ENCODE data around the gene RGS1. TPM values are rescaled to one million over a fixed set of nuclear protein-coding genes. Genes with fewer than 3 reads are reported as not detected.

RGS1 gene
- total RNA-seq, 1 experiment from 2014 or later = not detected

DNA sequence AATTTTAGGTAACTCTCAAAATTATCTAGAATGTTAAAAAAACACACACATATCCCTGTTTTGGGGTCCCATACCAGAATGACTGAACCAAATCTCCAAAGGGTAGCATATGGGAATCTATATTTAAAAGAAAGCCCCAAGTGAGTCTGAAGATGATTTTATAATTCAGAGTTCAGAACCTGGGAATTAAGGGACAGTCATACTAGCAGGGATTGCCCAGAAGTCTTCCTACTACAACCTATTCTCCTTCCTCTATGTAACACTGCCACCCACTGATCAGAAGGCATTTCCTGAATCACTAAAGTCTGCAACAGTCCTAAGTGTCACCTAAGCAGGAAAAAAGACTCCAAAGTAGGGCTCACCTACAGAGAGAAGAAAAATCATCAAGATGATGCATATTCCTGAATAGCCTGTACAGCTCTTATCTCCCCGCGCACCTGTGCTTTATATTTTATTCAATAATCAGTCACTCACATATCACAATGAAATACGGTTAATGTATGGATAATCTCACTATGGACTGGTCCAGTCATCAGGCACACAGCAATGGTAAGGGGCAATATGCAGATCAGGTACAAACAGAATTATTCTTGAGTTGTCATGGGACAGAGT lies 4.9 kb downstream of the RGS1 start:
- Histone ChIP-seq H3K36me3 (ENCODE audit: control insufficient read depth, insufficient read depth, low read length) (no peaks in the 10 kb centered on the region), H3K4me1 (ENCODE audit: control insufficient read depth, insufficient read depth, low read length) (no peaks in the 10 kb centered on the region), H3K4me3 (ENCODE audit: low read depth in 2 of 2, low read length in 2 of 2) (no peak overlapping the region), H3K9me3 (ENCODE audit: control insufficient read depth, insufficient read depth, low read depth, low read length) (no peaks in the 10 kb centered on the region), H3K27me3 (ENCODE audit: control insufficient read depth, insufficient read depth, low read length) (no peaks in the 10 kb centered on the region), H3K27ac (ENCODE audit: low read length) (no peak overlapping the region)
- DNase-seq (ENCODE audit: low read depth, low spot score) (peak; percentile 47), ATAC-seq (peak; percentile 87)
- intact Hi-C loops (cut with micrococcal nuclease; ENCODE audit: unreplicated experiment) (loop anchor here (1.0 kb wide), 1 partner anchor 105 kb away; no protein-coding TSS in a partner anchor), in situ Hi-C loops (cut with HindIII; ENCODE audit: low pct_unique_long_range_greater_than_20kb, low sequenced_read_pairs) (no loop called here)
- TF ChIP-seq TCF7L2 (IDR thresholded peaks at IDR 0.05; ENCODE audit: low read depth, low read length) (no peak), SIN3A (IDR thresholded peaks at IDR 0.05; ENCODE audit: borderline replicate concordance, insufficient read depth, low read depth, low read length) (no peak), POLR2AphosphoS5 (IDR thresholded peaks at IDR 0.05; ENCODE audit: low read depth, low read length) (no peak)
- TF ChIP-seq, protein P1, sequence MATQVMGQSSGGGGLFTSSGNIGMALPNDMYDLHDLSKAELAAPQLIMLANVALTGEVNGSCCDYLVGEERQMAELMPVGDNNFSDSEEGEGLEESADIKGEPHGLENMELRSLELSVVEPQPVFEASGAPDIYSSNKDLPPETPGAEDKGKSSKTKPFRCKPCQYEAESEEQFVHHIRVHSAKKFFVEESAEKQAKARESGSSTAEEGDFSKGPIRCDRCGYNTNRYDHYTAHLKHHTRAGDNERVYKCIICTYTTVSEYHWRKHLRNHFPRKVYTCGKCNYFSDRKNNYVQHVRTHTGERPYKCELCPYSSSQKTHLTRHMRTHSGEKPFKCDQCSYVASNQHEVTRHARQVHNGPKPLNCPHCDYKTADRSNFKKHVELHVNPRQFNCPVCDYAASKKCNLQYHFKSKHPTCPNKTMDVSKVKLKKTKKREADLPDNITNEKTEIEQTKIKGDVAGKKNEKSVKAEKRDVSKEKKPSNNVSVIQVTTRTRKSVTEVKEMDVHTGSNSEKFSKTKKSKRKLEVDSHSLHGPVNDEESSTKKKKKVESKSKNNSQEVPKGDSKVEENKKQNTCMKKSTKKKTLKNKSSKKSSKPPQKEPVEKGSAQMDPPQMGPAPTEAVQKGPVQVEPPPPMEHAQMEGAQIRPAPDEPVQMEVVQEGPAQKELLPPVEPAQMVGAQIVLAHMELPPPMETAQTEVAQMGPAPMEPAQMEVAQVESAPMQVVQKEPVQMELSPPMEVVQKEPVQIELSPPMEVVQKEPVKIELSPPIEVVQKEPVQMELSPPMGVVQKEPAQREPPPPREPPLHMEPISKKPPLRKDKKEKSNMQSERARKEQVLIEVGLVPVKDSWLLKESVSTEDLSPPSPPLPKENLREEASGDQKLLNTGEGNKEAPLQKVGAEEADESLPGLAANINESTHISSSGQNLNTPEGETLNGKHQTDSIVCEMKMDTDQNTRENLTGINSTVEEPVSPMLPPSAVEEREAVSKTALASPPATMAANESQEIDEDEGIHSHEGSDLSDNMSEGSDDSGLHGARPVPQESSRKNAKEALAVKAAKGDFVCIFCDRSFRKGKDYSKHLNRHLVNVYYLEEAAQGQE (IDR thresholded peaks at IDR 0.05; ENCODE audit: insufficient read depth in 1 of 2, low read depth in 2 of 2, low read length in 1 of 2) = no peak
- TF ChIP-seq, protein P2, sequence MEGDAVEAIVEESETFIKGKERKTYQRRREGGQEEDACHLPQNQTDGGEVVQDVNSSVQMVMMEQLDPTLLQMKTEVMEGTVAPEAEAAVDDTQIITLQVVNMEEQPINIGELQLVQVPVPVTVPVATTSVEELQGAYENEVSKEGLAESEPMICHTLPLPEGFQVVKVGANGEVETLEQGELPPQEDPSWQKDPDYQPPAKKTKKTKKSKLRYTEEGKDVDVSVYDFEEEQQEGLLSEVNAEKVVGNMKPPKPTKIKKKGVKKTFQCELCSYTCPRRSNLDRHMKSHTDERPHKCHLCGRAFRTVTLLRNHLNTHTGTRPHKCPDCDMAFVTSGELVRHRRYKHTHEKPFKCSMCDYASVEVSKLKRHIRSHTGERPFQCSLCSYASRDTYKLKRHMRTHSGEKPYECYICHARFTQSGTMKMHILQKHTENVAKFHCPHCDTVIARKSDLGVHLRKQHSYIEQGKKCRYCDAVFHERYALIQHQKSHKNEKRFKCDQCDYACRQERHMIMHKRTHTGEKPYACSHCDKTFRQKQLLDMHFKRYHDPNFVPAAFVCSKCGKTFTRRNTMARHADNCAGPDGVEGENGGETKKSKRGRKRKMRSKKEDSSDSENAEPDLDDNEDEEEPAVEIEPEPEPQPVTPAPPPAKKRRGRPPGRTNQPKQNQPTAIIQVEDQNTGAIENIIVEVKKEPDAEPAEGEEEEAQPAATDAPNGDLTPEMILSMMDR (IDR thresholded peaks at IDR 0.05) = peak; percentile 53
- ChIA-PET POLR2A (no interaction called here), CTCF (no interaction called here)
- BruUV-seq (replicated peaks) = no TSS peak

DNA sequence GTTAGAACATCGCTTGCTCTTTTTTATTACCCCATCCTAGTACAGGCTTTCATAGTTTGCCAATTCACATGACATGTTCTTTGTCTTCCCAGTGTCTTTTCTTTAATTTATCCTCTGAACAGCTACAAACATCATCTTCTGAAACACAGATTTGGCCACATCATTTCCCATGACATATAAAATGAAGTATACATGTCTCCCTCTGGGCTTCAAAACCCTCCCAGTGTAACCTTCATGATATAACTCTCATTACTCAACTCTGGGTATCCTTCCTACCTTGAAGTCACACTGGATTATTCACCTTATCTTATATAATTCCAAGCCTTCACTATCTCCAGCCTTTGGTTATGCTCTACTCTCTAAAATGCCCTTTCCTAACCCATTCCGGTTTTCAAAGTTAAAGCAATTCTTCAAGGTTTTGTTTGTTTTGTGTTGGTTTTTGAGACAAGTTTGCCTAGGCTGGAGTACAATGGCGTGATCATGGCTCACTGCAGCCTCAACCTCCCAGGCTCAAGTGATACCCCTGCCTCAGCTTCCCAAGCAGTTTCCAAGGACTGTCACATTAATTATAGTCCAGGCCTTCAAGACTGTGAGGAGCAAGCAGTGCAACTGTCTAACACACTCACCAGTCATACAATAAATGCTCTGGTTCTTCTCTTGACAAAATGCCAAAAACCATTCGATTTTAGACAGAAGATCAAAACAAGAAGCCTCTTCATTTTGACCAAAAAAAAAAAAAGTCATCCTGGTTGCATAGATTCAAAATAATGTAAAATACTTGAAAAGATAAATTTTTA lies 5.8 kb downstream of the RGS1 start:
- ATAC-seq = no peak
- H3K4me1 ChIP-seq (ENCODE audit: control insufficient read depth, insufficient read depth, low read length) = no peaks in the 10 kb centered on the region
- no peaks in the 10 kb centered on the region for H3K9me3 ChIP-seq (ENCODE audit: control insufficient read depth, insufficient read depth, low read depth, low read length)
- intact Hi-C loops (cut with micrococcal nuclease; ENCODE audit: unreplicated experiment) = no loop called here
- no TSS peak for BruUV-seq (replicated peaks)
- ChIA-PET CTCF (interaction anchor here (0.7 kb wide), 1 partner anchor 104 kb away, joined by 6 read pairs; no protein-coding TSS in a partner anchor), POLR2A (no interaction called here)
- no peak for DNase-seq (ENCODE audit: low read depth, low spot score)
- in situ Hi-C loops (cut with HindIII; ENCODE audit: low pct_unique_long_range_greater_than_20kb, low sequenced_read_pairs) = no loop called here
- no peaks in the 10 kb centered on the region for H3K36me3 ChIP-seq (ENCODE audit: control insufficient read depth, insufficient read depth, low read length)
- no peak for TF ChIP-seq SIN3A (IDR thresholded peaks at IDR 0.05; ENCODE audit: borderline replicate concordance, insufficient read depth, low read depth, low read length)
- TF ChIP-seq, protein P1 (IDR thresholded peaks at IDR 0.05; ENCODE audit: insufficient read depth in 1 of 2, low read depth in 2 of 2, low read length in 1 of 2) = no peak
- TF ChIP-seq, protein P2 (IDR thresholded peaks at IDR 0.05) = no peak
- TF ChIP-seq POLR2AphosphoS5 (IDR thresholded peaks at IDR 0.05; ENCODE audit: low read depth, low read length) = no peak
- TF ChIP-seq TCF7L2 (IDR thresholded peaks at IDR 0.05; ENCODE audit: low read depth, low read length) = no peak
- no peaks in the 10 kb centered on the region for H3K27me3 ChIP-seq (ENCODE audit: control insufficient read depth, insufficient read depth, low read length)
- H3K4me3 ChIP-seq (ENCODE audit: low read depth in 2 of 2, low read length in 2 of 2) = no peak overlapping the region
- no peak overlapping the region for H3K27ac ChIP-seq (ENCODE audit: low read length)

Measured in Panc1 (cell line).